ENCODE data around the gene LMAN2L.

Gene LMAN2L

GRCh38 chr2:96703021-96703751 lies 36.7 kb downstream of the LMAN2L start:
- no peak for DNase-seq (ENCODE audit: low read depth)

- no peak for DNase-seq (ENCODE audit: low read depth)
Measured at GRCh38 chr2:96702098-96702785, 37.6 kb downstream of the LMAN2L start.

GRCh38 chr2:96701636-96702035 lies 38.2 kb downstream of the LMAN2L start:
- DNase-seq (ENCODE audit: low read depth) = no peak

GRCh38 chr2:96700086-96700485 lies 39.8 kb downstream of the LMAN2L start:
- DNase-seq (ENCODE audit: low read depth) = no peak

- DNase-seq (ENCODE audit: low read depth) = no peak
Measured at GRCh38 chr2:96699621-96700020, 40.2 kb downstream of the LMAN2L start.

GRCh38 chr2:96699021-96699420 lies 40.8 kb downstream of the LMAN2L start:
- no peak for DNase-seq (ENCODE audit: low read depth)

GRCh38 chr2:96698221-96698861 lies 41.5 kb downstream of the LMAN2L start:
- no peak for DNase-seq (ENCODE audit: low read depth)

GRCh38 chr2:96697476-96697875 lies 42.4 kb downstream of the LMAN2L start:
- no peak for DNase-seq (ENCODE audit: low read depth)

GRCh38 chr2:96695602-96696001 lies 44.3 kb downstream of the LMAN2L start:
- no peak for DNase-seq (ENCODE audit: low read depth)

- DNase-seq (ENCODE audit: low read depth) = no peak
Measured at GRCh38 chr2:96694816-96695455, 44.9 kb downstream of the LMAN2L start.

GRCh38 chr2:96694279-96694678 lies 45.6 kb downstream of the LMAN2L start:
- DNase-seq (ENCODE audit: low read depth) = no peak

- DNase-seq (ENCODE audit: low read depth) = no peak
Measured at GRCh38 chr2:96693286-96694200, 46.3 kb downstream of the LMAN2L start.

- DNase-seq (ENCODE audit: low read depth) = no peak
Measured at GRCh38 chr2:96692094-96692971, 47.5 kb downstream of the LMAN2L start.

GRCh38 chr2:96691022-96691612 lies 48.7 kb downstream of the LMAN2L start:
- DNase-seq (ENCODE audit: low read depth) = no peak

GRCh38 chr2:96690306-96691021 lies 49.4 kb downstream of the LMAN2L start:
- no peak for DNase-seq (ENCODE audit: low read depth)

- no peak for DNase-seq (ENCODE audit: low read depth)
Measured at GRCh38 chr2:96689431-96689991, 50.4 kb downstream of the LMAN2L start.

GRCh38 chr2:96688649-96689430 lies 51.0 kb downstream of the LMAN2L start:
- no peak for DNase-seq (ENCODE audit: low read depth)
